ENCODE results near the gene TRPC3. TPM values are rescaled to one million over a fixed set of nuclear protein-coding genes. Genes with fewer than 3 reads are reported as not detected.

The TRPC3 gene
- polyA plus RNA-seq, 2 donors: 0.04 to 0.05 TPM

DNA sequence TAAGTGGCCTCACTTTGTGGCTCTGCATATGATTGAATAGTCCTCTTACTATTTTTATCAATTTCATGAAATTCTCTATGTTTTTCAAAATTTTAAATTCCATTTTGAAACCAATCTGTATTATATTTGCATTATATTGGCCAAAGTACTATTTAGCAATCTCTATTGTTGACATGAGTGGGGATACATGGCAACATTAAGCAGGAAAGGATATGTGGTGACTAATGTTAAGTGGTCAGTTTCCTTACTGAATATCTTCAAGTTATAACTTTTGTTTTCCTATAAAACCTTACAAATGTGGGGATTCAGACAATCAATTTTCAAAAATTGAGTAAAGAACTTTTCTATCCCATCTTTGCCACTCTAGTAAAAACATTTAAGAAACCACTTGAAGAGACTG, 91.7 kb downstream of the TRPC3 start:
- peaks cover 0 to 3% of the 10 kb centered on the region in 2 donors for H3K36me3 ChIP-seq (ENCODE audit: control insufficient read depth in 2 of 2, insufficient read depth in 2 of 2, low read length in 1 of 2)

DNA sequence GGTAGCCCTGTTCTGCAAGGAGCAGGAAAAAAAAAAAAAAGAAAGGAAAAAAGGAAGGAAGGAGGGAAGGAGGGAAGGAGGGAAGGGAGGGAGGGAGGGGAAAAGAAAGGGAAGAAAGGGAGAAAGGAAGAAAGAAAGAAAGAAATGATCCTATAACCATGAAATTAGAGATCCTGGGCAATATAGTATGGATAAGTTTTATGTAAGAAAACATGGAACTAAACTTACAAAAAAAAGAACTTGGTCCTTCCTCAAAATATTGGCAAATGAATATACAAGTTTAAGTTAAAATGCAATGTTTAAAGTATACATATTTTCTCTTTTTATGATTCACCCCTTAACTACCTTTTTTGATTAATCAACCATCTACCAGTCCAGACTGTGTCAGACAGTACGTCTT, 100.5 kb downstream of the TRPC3 start:
- H3K4me1 ChIP-seq (ENCODE audit: control insufficient read depth in 2 of 2, insufficient read depth in 2 of 2, low read length in 1 of 2): no peaks in the 10 kb centered on the region
- no peak overlapping the region for H3K4me3 ChIP-seq (ENCODE audit: low read depth in 1 of 2, low read length in 2 of 2)
- H3K9me3 ChIP-seq (ENCODE audit: control insufficient read depth in 2 of 2, insufficient read depth in 1 of 2, low read depth in 1 of 2, low read length in 1 of 2): no peaks in the 10 kb centered on the region
- no peaks in the 10 kb centered on the region for H3K27me3 ChIP-seq (ENCODE audit: control insufficient read depth in 1 of 2, insufficient read depth in 2 of 2, low read length in 2 of 2)
- H3K27ac ChIP-seq (ENCODE audit: low read depth in 2 of 2, low read length in 1 of 2): no peak overlapping the region
- peaks cover 0 to 6% of the 10 kb centered on the region in 2 donors for H3K36me3 ChIP-seq (ENCODE audit: control insufficient read depth in 2 of 2, insufficient read depth in 2 of 2, low read length in 1 of 2)
- 93 to 95% methylated on average over 1 of the region's 1 CpG for WGBS, 2 donors

More for the DNA sequence above, 91.7 kb downstream of the TRPC3 start:
- no peaks in the 10 kb centered on the region for H3K9me3 ChIP-seq (ENCODE audit: control insufficient read depth in 2 of 2, insufficient read depth in 1 of 2, low read depth in 1 of 2, low read length in 1 of 2)
- no peak overlapping the region for H3K4me3 ChIP-seq (ENCODE audit: low read depth in 1 of 2, low read length in 2 of 2)
- H3K4me1 ChIP-seq (ENCODE audit: control insufficient read depth in 2 of 2, insufficient read depth in 2 of 2, low read length in 1 of 2): no peaks in the 10 kb centered on the region
- no peak overlapping the region for H3K27ac ChIP-seq (ENCODE audit: low read depth in 2 of 2, low read length in 1 of 2)
- H3K27me3 ChIP-seq (ENCODE audit: control insufficient read depth in 1 of 2, insufficient read depth in 2 of 2, low read length in 2 of 2): no peaks in the 10 kb centered on the region

DNA sequence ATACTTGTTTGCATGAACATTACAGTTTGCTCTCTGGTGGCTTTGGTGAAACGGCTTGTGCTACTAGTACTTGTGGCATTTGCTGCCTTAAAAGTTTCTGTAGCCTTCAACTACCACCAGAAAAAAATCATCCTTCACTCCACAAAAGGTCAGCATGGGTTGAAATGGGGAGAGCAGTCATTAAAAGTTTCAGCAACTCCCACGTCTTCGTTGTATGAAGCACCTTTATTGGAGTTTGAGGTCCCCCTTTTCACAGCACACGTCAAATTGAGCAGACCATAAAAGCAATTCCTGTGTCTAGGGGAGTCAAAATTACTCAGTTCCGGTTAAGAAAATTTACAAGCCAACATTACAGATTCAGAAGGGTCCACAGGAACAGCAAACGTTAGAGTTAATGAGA, 105.2 kb downstream of the TRPC3 start:
- no peaks in the 10 kb centered on the region for H3K27me3 ChIP-seq (ENCODE audit: control insufficient read depth in 1 of 2, insufficient read depth in 2 of 2, low read length in 2 of 2)
- 86 to 90% methylated on average over 6 of the region's 6 CpGs for WGBS, 2 donors
- no peak overlapping the region for H3K27ac ChIP-seq (ENCODE audit: low read depth in 2 of 2, low read length in 1 of 2)
- no peaks in the 10 kb centered on the region for H3K9me3 ChIP-seq (ENCODE audit: control insufficient read depth in 2 of 2, insufficient read depth in 1 of 2, low read depth in 1 of 2, low read length in 1 of 2)
- peaks cover 4 to 9% of the 10 kb centered on the region in 2 donors for H3K36me3 ChIP-seq (ENCODE audit: control insufficient read depth in 2 of 2, insufficient read depth in 2 of 2, low read length in 1 of 2)
- no peak overlapping the region for H3K4me3 ChIP-seq (ENCODE audit: low read depth in 1 of 2, low read length in 2 of 2)
- no peaks in the 10 kb centered on the region for H3K4me1 ChIP-seq (ENCODE audit: control insufficient read depth in 2 of 2, insufficient read depth in 2 of 2, low read length in 1 of 2)

DNA sequence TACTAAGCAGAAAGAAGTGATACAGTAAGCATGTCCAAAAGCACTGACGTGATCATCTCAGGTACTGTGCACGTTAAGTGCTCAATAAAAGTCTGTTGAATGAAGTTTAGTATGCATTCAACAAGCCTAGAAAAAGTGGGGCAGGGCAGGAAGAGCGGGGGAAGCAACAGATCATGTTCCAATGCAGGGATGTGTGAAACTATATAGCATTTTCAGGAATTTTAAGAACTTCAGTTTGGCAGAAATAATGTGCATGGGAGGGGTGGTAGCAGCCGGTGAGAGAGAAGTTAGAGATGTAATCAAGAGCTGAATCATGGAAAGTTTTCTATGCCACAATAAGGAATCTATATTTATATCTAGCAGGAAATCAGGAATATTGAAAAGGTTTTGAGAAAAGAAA, 109.0 kb downstream of the TRPC3 start:
- Histone ChIP-seq H3K9me3 (ENCODE audit: control insufficient read depth in 2 of 2, insufficient read depth in 1 of 2, low read depth in 1 of 2, low read length in 1 of 2) (no peaks in the 10 kb centered on the region), H3K27ac (ENCODE audit: low read depth in 2 of 2, low read length in 1 of 2) (no peak overlapping the region), H3K4me1 (ENCODE audit: control insufficient read depth in 2 of 2, insufficient read depth in 2 of 2, low read length in 1 of 2) (no peaks in the 10 kb centered on the region), H3K27me3 (ENCODE audit: control insufficient read depth in 1 of 2, insufficient read depth in 2 of 2, low read length in 2 of 2) (no peaks in the 10 kb centered on the region), H3K36me3 (ENCODE audit: control insufficient read depth in 2 of 2, insufficient read depth in 2 of 2, low read length in 1 of 2) (peaks cover 4 to 6% of the 10 kb centered on the region in 2 donors), H3K4me3 (ENCODE audit: low read depth in 1 of 2, low read length in 2 of 2) (no peak overlapping the region)
- 94 to 96% methylated on average over 4 of the region's 4 CpGs for WGBS, 2 donors

GRCh38 chr4:121838136-121838535, 113.7 kb downstream of the TRPC3 start:
- H3K4me3 ChIP-seq (ENCODE audit: low read depth in 1 of 2, low read length in 2 of 2): no peak overlapping the region
- no peaks in the 10 kb centered on the region for H3K4me1 ChIP-seq (ENCODE audit: control insufficient read depth in 2 of 2, insufficient read depth in 2 of 2, low read length in 1 of 2)
- H3K27me3 ChIP-seq (ENCODE audit: control insufficient read depth in 1 of 2, insufficient read depth in 2 of 2, low read length in 2 of 2): no peaks in the 10 kb centered on the region
- no peak overlapping the region for H3K27ac ChIP-seq (ENCODE audit: low read depth in 2 of 2, low read length in 1 of 2)
- H3K36me3 ChIP-seq (ENCODE audit: control insufficient read depth in 2 of 2, insufficient read depth in 2 of 2, low read length in 1 of 2): peaks cover 0 to 4% of the 10 kb centered on the region in 2 donors
- H3K9me3 ChIP-seq (ENCODE audit: control insufficient read depth in 2 of 2, insufficient read depth in 1 of 2, low read depth in 1 of 2, low read length in 1 of 2): no peaks in the 10 kb centered on the region

GRCh38 chr4:121829511-121829910, 122.3 kb downstream of the TRPC3 start:
- no peak overlapping the region for H3K27ac ChIP-seq (ENCODE audit: low read depth in 2 of 2, low read length in 1 of 2)
- H3K4me1 ChIP-seq (ENCODE audit: control insufficient read depth in 2 of 2, insufficient read depth in 2 of 2, low read length in 1 of 2): no peaks in the 10 kb centered on the region
- H3K36me3 ChIP-seq (ENCODE audit: control insufficient read depth in 2 of 2, insufficient read depth in 2 of 2, low read length in 1 of 2): no peaks in the 10 kb centered on the region
- H3K9me3 ChIP-seq (ENCODE audit: control insufficient read depth in 2 of 2, insufficient read depth in 1 of 2, low read depth in 1 of 2, low read length in 1 of 2): no peaks in the 10 kb centered on the region
- 86 to 92% methylated on average over 5 of the region's 5 CpGs for WGBS, 2 donors
- no peak overlapping the region for H3K4me3 ChIP-seq (ENCODE audit: low read depth in 1 of 2, low read length in 2 of 2)
- H3K27me3 ChIP-seq (ENCODE audit: control insufficient read depth in 1 of 2, insufficient read depth in 2 of 2, low read length in 2 of 2): no peaks in the 10 kb centered on the region

Other genes starting within 250 kb of the TRPC3 start
- gene SMIM43, start 186.9 kb downstream of the TRPC3 start, polyA plus RNA-seq: under 1 TPM in 1 of 2 donors, not detected in 1; 0.04 TPM
- gene EXOSC9, start 150.7 kb downstream of the TRPC3 start, polyA plus RNA-seq: 10 to 100 TPM; 16.3 to 18.9 TPM
- gene CCNA2, start 128.2 kb downstream of the TRPC3 start, polyA plus RNA-seq: 10 to 100 TPM in 1 of 2 donors, 1 to 10 TPM in 1; 7.4 to 13.8 TPM
- gene BBS7, start 81.6 kb downstream of the TRPC3 start, polyA plus RNA-seq: 1 to 10 TPM; 4.9 to 6.8 TPM
- 10 to 100 TPM; 11.5 to 12.0 TPM for gene BLTP1, start 200.3 kb upstream of the TRPC3 start, polyA plus RNA-seq

All from esophagus (tissue), 2 donors.